Hepatocyte (in vitro differentiated cells): ENCODE results near the gene TAPT1. TPM values are rescaled to one million over a fixed set of nuclear protein-coding genes. Genes with fewer than 3 reads are reported as not detected.

ENCODE experiments used
- DNase-seq: peaks from one replicate; pipeline ENCODE4 v3.0.0-alpha.2; 2016; ENCODE audit warnings: low spot score
- H2AFZ ChIP-seq: fragments of 200-600 bp; sonication (generic); 2 replicates; pipeline ENCODE4 v1.6.0; 2016; ENCODE audit warnings: antibody characterized with exemption, mild to moderate bottlenecking
- H3K27ac ChIP-seq: fragments of 200-600 bp; sonication (generic); 2 replicates; pipeline ENCODE4 v1.5.1; 2016; ENCODE audit warnings: mild to moderate bottlenecking
- H3K27me3 ChIP-seq: fragments of 200-600 bp; sonication (generic); 2 replicates; pipeline ENCODE4 v1.6.1; 2016
- H3K36me3 ChIP-seq: fragments of 200-600 bp; sonication (generic); replicated peaks from 2 replicates; pipeline ENCODE4 v1.5.1; 2016; ENCODE audit warnings: low read depth; ENCODE audit not compliant: insufficient read depth
- H3K4me1 ChIP-seq: fragments of 200-600 bp; sonication (generic); 2 replicates; pipeline ENCODE4 v1.5.1; 2016; ENCODE audit warnings: mild to moderate bottlenecking, moderate library complexity; ENCODE audit not compliant: insufficient read depth
- H3K4me2 ChIP-seq: fragments of 200-600 bp; sonication (generic); 2 replicates; pipeline ENCODE4 v1.6.0; 2016
- H3K4me3 ChIP-seq: fragments of 200-600 bp; sonication (generic); 2 replicates; pipeline ENCODE4 v1.5.1; 2016; ENCODE audit warnings: mild to moderate bottlenecking
- H3K79me2 ChIP-seq: fragments of 200-600 bp; sonication (generic); 2 replicates; pipeline ENCODE4 v1.6.0; 2017; ENCODE audit warnings: mild to moderate bottlenecking
- H3K9me2 ChIP-seq: fragments of 200-600 bp; sonication (generic); replicated peaks from 2 replicates; pipeline ENCODE4 v1.6.0; 2017; ENCODE audit warnings: mild to moderate bottlenecking; ENCODE audit not compliant: insufficient read depth
- H3K9me3 ChIP-seq: fragments of 200-600 bp; sonication (generic); 2 replicates; pipeline ENCODE4 v1.5.1; 2016; ENCODE audit warnings: low read depth, mild to moderate bottlenecking
- H4K20me1 ChIP-seq: fragments of 200-600 bp; sonication (generic); 2 replicates; pipeline ENCODE4 v1.6.0; 2016; ENCODE audit warnings: mild to moderate bottlenecking; ENCODE audit not compliant: insufficient read depth, poor library complexity, severe bottlenecking
- CTCF ChIP-seq: fragments of 200-600 bp; sonication (generic); IDR thresholded peaks from 2 replicates; pipeline ENCODE4 v1.5.1; 2016; ENCODE audit warnings: antibody characterized with exemption, mild to moderate bottlenecking; ENCODE audit not compliant: poor library complexity
- EZH2 ChIP-seq: fragments of 200-600 bp; sonication (generic); IDR thresholded peaks from 2 replicates; pipeline ENCODE4 v1.6.1; 2016; ENCODE audit warnings: antibody characterized with exemption, mild to moderate bottlenecking, borderline replicate concordance
- EZH2phosphoT487 ChIP-seq: fragments of 200-600 bp; sonication (generic); IDR thresholded peaks from one replicate; pipeline ENCODE4 v1.6.1; 2018; ENCODE audit warnings: antibody characterized with exemption, mild to moderate bottlenecking, low read depth, moderate library complexity; ENCODE audit not compliant: unreplicated experiment, severe bottlenecking
- WGBS: methylation state at CpG from one replicate; pipeline ENCODE4 v1.1.6; 2016; ENCODE audit warnings: low lambda C conversion rate; ENCODE audit errors: missing lambda C conversion rate; 5-methylcytosine and 5-hydroxymethylcytosine counted together
- polyA plus RNA-seq: library from polyadenylated mRNA; unstranded; fragments of >200 nt; fragmentation: Nextera tagmentation; extraction: Ambion mirVana; gene quantifications from 2 replicates; pipeline ENCODE4 v1.2.1, GENCODE V29; 2016
- total RNA-seq: library from RNA; depleted of rRNA; stranded (reverse); fragments of >200 nt; gene quantifications from 2 replicates; pipeline ENCODE4 v1.2.3, GENCODE V29; 2014

Gene TAPT1
- total and polyA plus RNA-seq, 2 experiments from 2014 or later: 12.9 to 19.3 TPM

- Histone ChIP-seq H3K4me1 (peaks cover 12% of the 10 kb centered on the region), H3K4me2 (no peak overlapping the region), H3K79me2 (peaks cover 23% of the 10 kb centered on the region), H3K9me3 (no peaks in the 10 kb centered on the region), H3K27ac (no peak overlapping the region), H4K20me1 (peaks cover 2% of the 10 kb centered on the region), H3K4me3 (no peak overlapping the region), H3K9me2 (no peaks in the 10 kb centered on the region), H3K27me3 (no peaks in the 10 kb centered on the region), H2AFZ (no peak overlapping the region), H3K36me3 (no peaks in the 10 kb centered on the region)
- WGBS: 97% methylated on average over 2 of the region's 2 CpGs
- DNase-seq: no peak
- TF ChIP-seq EZH2phosphoT487 (no peak), CTCF (no peak), EZH2 (no peak)
Observed at GRCh38 chr4:16229604-16230003, 3.3 kb upstream of the TAPT1 start.

DNA sequence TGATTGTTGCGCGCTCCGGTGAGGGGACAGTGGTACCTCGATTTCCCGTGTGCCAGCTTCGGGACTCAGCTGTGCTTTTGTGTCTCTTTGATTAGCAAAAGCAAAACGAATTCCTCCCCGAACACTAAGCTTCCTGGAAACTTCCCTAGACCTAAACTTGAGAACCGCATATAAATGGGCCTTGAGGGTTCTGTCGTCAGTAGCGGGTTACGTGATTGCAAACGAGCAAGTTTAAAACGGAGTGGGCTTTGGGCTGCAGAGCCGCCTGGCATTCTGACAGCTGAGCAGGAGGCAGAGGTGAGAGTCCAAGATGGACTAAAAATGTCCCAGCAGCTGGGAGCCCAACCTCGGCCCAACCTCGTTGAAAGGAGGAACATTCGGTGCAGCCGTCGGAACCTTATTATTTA is 1.2 kb upstream of the TAPT1 start:
- no peaks in the 10 kb centered on the region for H3K36me3 ChIP-seq
- H3K4me2 ChIP-seq: peak overlapping the region; percentile 89
- H3K79me2 ChIP-seq: peaks cover 45% of the 10 kb centered on the region
- 5% methylated on average over 20 of the region's 20 CpGs for WGBS
- H3K27me3 ChIP-seq: no peaks in the 10 kb centered on the region
- H3K4me3 ChIP-seq: peak overlapping the region; percentile 96
- peaks cover 22% of the 10 kb centered on the region for H4K20me1 ChIP-seq
- peak; percentile 35 for DNase-seq
- H2AFZ ChIP-seq: peak overlapping the region; percentile 92
- H3K9me2 ChIP-seq: no peaks in the 10 kb centered on the region
- TF ChIP-seq EZH2phosphoT487 (no peak), CTCF (no peak), EZH2 (no peak)
- no peaks in the 10 kb centered on the region for H3K9me3 ChIP-seq
- H3K4me1 ChIP-seq: peaks cover 27% of the 10 kb centered on the region
- peak overlapping the region; percentile 97 for H3K27ac ChIP-seq

DNA sequence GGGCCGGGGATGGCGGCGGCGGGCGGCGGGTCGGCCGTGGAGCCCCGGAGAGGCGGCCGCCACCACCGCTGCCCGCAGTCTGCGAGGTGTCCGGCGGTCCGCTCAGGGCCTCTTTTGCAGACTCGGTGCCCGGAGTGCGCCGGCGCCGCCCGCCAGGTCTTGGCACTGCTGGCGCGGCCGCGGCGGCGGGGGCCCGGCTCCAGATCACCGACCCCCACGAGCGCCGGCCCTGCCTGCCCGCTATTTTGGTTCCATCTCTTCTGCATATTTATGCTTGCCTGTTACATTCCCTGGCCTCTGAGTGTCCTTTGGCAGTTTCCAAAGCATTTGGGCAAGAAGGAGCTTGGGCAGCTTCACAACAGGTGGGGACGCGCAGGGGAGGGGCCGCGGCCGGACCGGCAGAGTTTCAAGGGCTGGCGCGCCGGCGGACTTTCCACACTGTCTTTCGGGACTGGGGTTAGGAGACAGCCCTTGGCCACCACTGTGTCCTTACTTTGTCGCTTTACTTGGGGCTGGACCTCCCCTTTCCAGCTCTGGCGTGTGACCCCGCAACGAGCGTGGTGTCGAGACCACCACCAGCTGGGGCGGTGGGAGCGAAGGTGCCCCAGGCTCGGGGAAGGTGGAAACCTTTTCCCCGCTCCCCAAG is 668 bp upstream of the TAPT1 start:
- H3K9me2 ChIP-seq: no peaks in the 10 kb centered on the region
- no peaks in the 10 kb centered on the region for H3K9me3 ChIP-seq
- H3K27me3 ChIP-seq: no peaks in the 10 kb centered on the region
- peak; percentile 69 for DNase-seq
- H3K27ac ChIP-seq: peak overlapping the region; percentile 97
- peaks cover 28% of the 10 kb centered on the region for H4K20me1 ChIP-seq
- peak overlapping the region; percentile 89 for H3K4me2 ChIP-seq
- H3K4me3 ChIP-seq: peak overlapping the region; percentile 96
- H2AFZ ChIP-seq: peak overlapping the region; percentile 92
- H3K36me3 ChIP-seq: no peaks in the 10 kb centered on the region
- WGBS: 2% methylated on average over 57 of the region's 57 CpGs
- peaks cover 27% of the 10 kb centered on the region for H3K4me1 ChIP-seq
- TF ChIP-seq CTCF (no peak), EZH2 (no peak), EZH2phosphoT487 (no peak)
- peaks cover 50% of the 10 kb centered on the region for H3K79me2 ChIP-seq
